Colonic mucosa (tissue), 4 donors: ENCODE results near the gene ZDHHC18. TPM values are rescaled to one million over a fixed set of nuclear protein-coding genes. Genes with fewer than 3 reads are reported as not detected.
"Not testable (repeated sequence)": the region's sequence is repeated elsewhere in the genome, so short reads cannot be mapped to it uniquely, and the experiment has no call there.

Source experiments
- DNase-seq: peaks from one replicate; pipeline ENCODE4 v3.0.0-alpha.2; 2020
- H3K27ac ChIP-seq: fragments of 200-600 bp; one replicate; pipeline ENCODE4 v1.8.0; 2021
- H3K27me3 ChIP-seq: fragments of 200-600 bp; one replicate; pipeline ENCODE4 v1.8.0; 2021
- H3K36me3 ChIP-seq: fragments of 200-600 bp; one replicate; pipeline ENCODE4 v1.8.0; 2021
- H3K4me1 ChIP-seq: fragments of 200-600 bp; one replicate; pipeline ENCODE4 v1.8.0; 2021; ENCODE audit warnings: mild to moderate bottlenecking
- H3K4me3 ChIP-seq: fragments of 200-600 bp; one replicate; pipeline ENCODE4 v1.8.0; 2021
- H3K9ac ChIP-seq, 2 donors: one replicate each; pipeline ENCODE4 v1.7.0; 2013; ENCODE audit warnings: control low read depth in 2 of 2, low read depth in 2 of 2, low read length in 2 of 2
- H3K9me3 ChIP-seq: fragments of 200-600 bp; one replicate; pipeline ENCODE4 v1.8.0; 2021
- CTCF ChIP-seq: fragments of 200-600 bp; IDR thresholded peaks from one replicate; pipeline ENCODE4 v1.8.0; 2022; ENCODE audit warnings: antibody characterized with exemption, mild to moderate bottlenecking
- intact Hi-C: fragments of 100-400 bp; cut with DNase I; formaldehyde crosslinking; loops from one replicate; pipeline ENCODE4 v1.14.1; 2022
- total RNA-seq, 2 donors: library from RNA; stranded (reverse); fragmentation: NEBNext Ultra II Directional in 1 of 2; extraction: Animal tissue kit (Norgen Biotek cat#: 25700) in 1 of 2; gene quantifications; one replicate each; pipeline ENCODE4 v1.2.1, GENCODE V29; 2021
- donor health status: healthy.
- donor health status: DM: no; HTN: no; CAD: no.
- donor health status: DM: no; HTN: no; CAD: no.

The ZDHHC18 gene
- total RNA-seq, 2 donors from 2014 or later = 14.1 to 16.8 TPM

- intact Hi-C loops = no loop called here
- no peak for TF ChIP-seq CTCF
- no peaks in the 10 kb centered on the region for H3K27me3 ChIP-seq
- no peak for DNase-seq
- H3K4me1 ChIP-seq = peaks cover 7% of the 10 kb centered on the region
- H3K9me3 ChIP-seq = no peaks in the 10 kb centered on the region
- no peaks in the 10 kb centered on the region for H3K36me3 ChIP-seq
- H3K4me3 ChIP-seq = no peak overlapping the region
- no peak overlapping the region for H3K9ac ChIP-seq
- no peak overlapping the region for H3K27ac ChIP-seq
These were observed 4.6 kb downstream of the ZDHHC18 start for GRCh38 chr1:26831059-26831458.

DNA sequence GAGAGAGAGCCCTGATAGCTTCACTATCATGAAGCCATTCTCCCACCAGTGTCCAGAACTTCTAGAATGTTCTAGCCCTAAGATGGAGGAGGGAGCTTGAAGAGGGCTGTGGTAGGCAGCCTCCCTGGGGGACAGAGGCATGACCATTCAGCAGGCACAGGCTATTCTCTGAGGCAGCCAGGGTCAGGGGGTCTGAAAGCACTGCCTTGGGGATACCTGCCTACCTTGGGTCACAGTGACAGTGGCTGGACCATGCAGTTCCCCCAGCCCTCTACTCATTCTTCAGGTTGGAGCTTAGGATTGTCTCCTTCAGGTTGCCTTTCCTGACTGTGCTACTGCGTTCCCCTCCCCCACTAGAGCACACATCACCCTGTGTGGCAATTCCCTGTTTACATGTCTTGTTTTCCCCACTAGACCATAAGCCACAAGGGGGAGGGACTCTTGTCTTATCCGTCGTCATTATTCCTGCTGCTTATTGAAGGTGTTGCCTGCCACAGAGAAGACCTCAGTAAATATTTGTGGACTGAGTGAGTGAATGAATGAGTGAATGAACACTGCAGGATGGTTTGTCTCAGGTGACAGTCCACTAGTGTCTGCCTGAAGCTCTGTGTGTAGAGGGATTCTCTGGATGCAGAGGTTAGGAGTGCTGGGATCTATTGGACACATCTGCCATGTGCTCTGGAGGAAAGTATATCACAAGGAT lies 5.2 kb downstream of the ZDHHC18 start:
- Histone ChIP-seq H3K4me1 (peaks cover 6% of the 10 kb centered on the region), H3K27me3 (no peaks in the 10 kb centered on the region), H3K9me3 (no peaks in the 10 kb centered on the region), H3K9ac (peak overlapping the region in 1 of 2 donors; percentile 21), H3K27ac (no peak overlapping the region), H3K4me3 (no peak overlapping the region), H3K36me3 (no peaks in the 10 kb centered on the region)
- TF ChIP-seq CTCF = no peak
- intact Hi-C loops = no loop called here
- no peak for DNase-seq

DNA sequence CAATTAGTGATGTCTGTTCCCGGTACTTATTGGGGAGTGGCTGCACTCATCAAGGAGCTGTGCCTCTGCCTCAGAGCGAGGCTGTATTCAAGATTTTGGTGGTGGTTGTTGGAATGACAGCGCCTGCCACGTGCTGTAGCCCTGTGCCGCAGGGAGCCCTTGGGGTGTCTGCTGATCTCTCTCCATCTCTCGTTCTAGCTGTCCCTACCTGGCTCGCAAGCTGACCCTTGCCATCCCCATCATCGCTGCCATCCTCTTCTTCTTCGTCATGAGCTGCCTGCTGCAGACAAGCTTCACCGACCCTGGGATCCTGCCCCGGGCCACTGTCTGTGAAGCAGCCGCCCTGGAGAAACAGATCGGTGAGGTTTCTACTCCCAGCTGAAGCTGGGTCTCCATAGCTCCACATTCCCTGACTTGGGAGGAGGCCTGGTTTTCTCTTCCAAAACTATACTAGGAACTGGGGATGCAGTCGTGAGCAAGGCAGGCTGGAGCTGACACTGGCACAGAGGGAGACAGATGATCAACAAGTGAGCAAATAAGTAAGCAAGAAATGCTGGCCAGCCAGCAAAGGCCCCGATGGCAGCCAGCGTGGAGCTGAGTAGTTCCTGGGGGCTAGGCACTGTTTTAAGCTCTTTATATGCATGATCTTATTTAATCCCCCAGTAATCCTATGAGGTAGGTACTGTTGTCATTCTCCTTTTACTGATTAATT lies 5.9 kb downstream of the ZDHHC18 start:
- Histone ChIP-seq H3K36me3 (no peaks in the 10 kb centered on the region), H3K4me1 (peaks cover 6% of the 10 kb centered on the region), H3K27me3 (no peaks in the 10 kb centered on the region), H3K9ac (peak overlapping the region; percentile 14 to 31), H3K9me3 (no peaks in the 10 kb centered on the region), H3K4me3 (no peak overlapping the region), H3K27ac (no peak overlapping the region)
- DNase-seq = no peak
- TF ChIP-seq CTCF = no peak
- intact Hi-C loops = no loop called here

DNA sequence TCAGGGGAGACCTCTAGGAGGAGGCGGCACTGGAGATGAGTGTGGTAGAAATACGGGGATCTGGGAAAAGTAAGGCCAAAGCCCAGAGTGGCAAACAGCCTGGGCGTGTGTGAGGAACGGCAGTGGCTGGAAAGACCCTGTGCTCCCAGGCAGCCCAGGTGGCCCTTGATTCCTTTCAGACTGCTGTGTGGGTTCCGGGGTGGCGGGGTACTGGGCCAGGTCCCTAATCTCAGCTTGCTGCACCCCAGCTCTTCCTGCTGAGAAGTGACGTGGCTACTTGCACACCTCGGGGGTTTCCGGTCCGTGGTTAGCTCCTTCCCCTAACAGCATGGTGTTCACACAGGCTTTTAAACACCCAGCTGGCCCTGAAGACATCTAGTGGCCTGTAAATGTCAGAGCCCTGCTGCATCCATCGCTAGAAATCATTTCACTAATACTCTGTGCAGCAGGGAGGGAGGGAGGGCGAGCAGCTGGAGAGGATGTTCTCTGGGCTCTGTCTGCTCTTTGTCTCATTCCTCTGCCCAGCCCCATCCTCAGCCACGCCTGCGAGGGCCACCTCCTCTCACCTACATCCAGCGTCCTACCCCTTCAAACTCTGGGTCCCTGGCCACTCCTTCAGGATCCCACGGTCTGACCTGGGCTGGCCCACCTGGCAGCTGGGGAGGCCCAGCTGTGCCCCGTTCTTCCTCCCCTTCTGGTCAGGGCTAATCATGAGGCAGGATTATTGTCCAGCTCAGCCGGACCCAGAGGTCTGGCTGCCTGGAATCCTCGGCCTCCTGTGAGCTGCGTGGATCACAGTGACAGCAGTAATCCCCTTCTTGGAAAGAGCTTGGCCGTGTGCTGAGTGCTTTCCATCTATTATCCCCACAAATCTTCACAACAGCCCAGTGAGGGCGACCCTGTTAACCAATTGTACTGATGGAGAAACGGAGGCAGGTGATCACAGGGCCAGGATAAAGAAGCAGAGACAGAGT lies 7.2 kb downstream of the ZDHHC18 start:
- Histone ChIP-seq H3K36me3 (no peaks in the 10 kb centered on the region), H3K27ac (peak overlapping the region; percentile 47), H3K4me3 (no peak overlapping the region), H3K9me3 (no peaks in the 10 kb centered on the region), H3K27me3 (no peaks in the 10 kb centered on the region), H3K9ac (no peak overlapping the region), H3K4me1 (no peaks in the 10 kb centered on the region)
- intact Hi-C loops = no loop called here
- peak; percentile 52 for DNase-seq
- TF ChIP-seq CTCF = no peak

DNA sequence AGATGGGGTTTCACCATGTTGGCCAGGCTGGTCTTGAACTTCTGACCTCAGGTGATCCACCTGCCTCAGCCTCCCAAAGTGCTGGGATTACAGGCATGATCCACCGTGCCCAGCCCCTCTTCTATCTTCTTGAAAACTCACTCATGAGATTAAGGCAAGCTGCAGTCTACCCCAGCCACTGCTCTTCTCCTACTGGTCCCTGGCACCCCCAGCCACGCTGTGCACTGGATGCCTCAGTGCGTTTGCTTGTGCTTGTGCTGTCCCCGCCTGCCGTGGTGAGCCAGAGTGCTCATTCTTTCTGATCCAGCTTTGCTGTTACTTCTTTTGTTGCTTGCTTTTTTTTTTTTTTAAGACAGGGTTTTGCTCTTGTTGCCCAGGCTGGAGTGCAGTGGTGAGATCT lies 11.2 kb downstream of the ZDHHC18 start:
- H3K36me3 ChIP-seq, DNase-seq, H3K4me1 ChIP-seq, H3K4me3 ChIP-seq, H3K9ac ChIP-seq, H3K27ac ChIP-seq, H3K27me3 ChIP-seq, intact Hi-C loops, H3K9me3 ChIP-seq: not testable (repeated sequence)
